CD1c-positive myeloid dendritic cell (primary cell): Measurements from ENCODE around the gene CCDC148.
"Not testable (repeated sequence)": the region's sequence is repeated elsewhere in the genome, so short reads cannot be mapped to it uniquely, and the experiment has no call there.

Experiments used
- DNase-seq: peaks from one replicate; pipeline ENCODE4 v3.0.0-alpha.2; 2016; ENCODE audit errors: extremely low spot score

CCDC148 gene

GRCh38 chr2:158357122-158357521 is 99.4 kb downstream of the CCDC148 start:
- no peak for DNase-seq

DNA sequence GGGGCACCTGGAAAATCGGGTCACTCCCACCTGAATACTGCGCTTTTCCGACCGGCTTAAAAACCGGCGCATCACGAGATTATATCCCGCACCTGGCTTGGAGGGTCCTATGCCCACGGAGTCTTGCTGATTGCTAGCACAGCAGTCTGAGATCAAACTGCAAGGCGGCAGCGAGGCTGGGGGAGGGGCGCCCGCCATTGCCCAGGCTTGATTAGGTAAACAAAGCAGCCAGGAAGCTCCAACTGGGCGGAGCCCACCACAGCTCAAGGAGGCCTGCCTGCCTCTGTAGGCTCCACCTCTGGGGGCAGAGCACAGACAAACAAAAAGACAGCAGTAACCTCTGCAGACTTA is 105.1 kb downstream of the CCDC148 start:
- DNase-seq, result not testable (repeated sequence)

DNA sequence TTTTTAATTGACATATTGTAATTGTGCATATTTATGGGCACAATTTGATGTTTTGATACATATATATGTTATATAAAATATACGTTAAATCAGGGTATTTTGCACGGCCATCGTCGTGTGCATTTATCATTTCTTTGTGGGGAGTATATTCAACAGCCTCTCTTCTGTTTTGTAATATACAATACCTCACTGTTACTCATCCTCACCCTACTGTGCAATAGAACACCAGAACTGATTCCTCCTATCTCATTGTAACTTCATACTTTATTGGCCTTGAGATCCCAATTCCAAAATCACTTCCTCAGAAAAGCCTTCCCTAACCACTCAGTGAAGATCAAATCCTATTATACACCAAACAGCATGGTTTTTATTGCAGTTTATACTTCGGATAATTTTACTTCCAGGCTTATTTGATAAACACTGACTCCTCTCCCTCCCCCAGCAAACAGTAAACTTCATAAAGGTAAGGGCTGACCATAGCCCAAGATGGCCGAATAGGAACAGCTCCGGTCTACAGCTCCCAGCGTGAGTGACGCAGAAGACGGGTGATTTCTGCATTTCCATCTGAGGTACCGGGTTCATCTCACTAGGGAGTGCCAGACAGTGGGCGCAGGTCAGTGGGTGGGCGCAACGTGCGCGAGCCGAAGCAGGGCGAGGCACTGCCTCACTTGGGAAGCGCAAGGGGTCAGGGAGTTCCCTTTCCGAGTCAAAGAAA is 105.6 kb downstream of the CCDC148 start:
- DNase-seq, result not testable (repeated sequence)

GRCh38 chr2:158346032-158346431 is 110.5 kb downstream of the CCDC148 start:
- no peak for DNase-seq

GRCh38 chr2:158339513-158339912 is 117.0 kb downstream of the CCDC148 start:
- no peak for DNase-seq

GRCh38 chr2:158337018-158337417 is 119.5 kb downstream of the CCDC148 start:
- DNase-seq, result no peak

GRCh38 chr2:158331799-158332198 is 124.8 kb downstream of the CCDC148 start:
- not testable (repeated sequence) for DNase-seq

GRCh38 chr2:158325782-158326340 is 130.7 kb downstream of the CCDC148 start:
- no peak for DNase-seq

- DNase-seq, result no peak
Observed at GRCh38 chr2:158325031-158325781, 131.3 kb downstream of the CCDC148 start.

DNA sequence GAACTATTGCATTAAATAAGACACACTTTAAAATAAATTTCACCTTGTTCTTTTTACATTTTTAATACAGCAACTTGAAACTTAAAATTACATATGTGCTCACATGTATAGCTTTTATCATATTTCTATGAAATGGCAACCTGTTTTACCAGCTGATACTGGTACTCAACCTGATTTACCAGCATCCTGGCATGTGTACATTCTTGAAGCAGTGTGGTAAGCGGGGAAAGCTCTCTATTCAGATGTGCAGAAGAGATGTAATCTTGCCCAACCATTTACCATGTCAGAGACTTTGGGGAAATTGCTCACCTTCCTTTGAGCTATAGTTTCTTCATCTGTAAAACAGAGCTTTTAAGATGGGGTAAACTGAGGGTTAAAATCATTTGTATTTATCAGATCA is 133.2 kb downstream of the CCDC148 start:
- DNase-seq, result no peak

DNA sequence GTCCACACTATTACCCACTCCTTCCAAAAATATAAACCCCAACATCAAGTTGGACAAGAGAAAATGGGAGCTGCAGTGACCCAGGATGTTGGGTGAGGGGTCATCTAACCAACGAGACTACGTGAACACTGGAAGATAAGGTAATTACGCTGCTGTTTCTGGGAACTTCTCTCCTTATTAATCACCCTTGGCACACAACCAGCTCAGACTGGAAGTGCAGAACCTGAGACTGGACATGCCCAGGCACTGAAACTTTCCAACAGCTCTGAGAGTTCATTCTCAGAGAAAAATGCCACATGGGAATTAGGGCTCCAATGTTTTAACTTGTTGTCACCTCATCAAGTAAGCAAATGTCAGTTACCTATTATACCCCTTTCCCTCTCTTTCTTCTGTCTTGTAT is 135.3 kb downstream of the CCDC148 start:
- DNase-seq, result no peak

GRCh38 chr2:158319269-158319668 is 137.3 kb downstream of the CCDC148 start:
- peak; percentile 72 for DNase-seq

GRCh38 chr2:158317642-158318041 is 138.9 kb downstream of the CCDC148 start:
- DNase-seq, result no peak

DNA sequence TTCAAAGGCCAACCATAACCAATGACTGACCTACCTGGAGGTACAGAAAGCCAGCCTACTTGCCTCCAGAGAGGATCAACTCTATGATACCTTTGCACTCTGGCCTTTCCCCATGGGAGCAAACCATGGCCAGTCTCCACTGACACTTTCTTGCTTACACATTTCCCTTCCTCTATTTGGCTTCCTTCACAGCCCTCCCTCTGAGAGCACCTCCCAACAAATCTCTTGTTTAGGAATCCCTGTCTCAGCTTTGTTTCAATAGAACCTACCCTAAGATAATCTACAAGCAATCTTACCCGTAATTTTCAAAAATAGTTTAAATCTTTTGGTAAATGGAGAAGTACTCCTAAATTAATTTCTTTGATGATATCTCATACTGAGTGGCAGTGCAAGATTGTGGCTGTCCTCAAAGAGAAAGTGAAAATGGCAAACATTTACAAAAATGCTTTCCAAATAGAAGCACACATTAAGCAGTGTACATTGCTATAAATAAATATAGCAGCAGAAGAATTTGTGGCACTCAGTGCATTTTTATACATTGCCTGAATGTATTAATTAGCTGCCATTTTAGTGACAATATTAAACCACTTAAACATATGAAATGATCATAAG is 140.6 kb downstream of the CCDC148 start:
- DNase-seq, result no peak

- no peak for DNase-seq
Observed at GRCh38 chr2:158315000-158315399, 141.6 kb downstream of the CCDC148 start.

DNA sequence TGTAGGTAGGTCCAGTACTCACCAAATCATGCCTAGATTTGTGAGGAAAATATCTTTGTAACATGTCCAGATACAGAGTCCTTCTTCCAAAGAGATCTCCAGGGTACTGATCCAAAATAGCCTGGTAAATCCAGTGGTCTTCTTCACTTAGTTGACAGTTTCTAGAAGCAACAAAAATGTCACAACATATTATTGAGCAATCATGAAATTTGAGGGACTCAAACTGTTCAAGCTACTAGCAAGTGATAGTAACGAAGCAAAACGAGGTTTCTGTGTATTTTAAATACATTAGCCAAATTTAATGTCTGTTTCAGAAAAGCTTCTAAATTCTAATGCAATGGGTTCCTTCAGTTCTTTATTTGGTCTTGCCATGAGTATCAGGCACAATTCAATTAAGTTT is 142.8 kb downstream of the CCDC148 start:
- no peak for DNase-seq

- DNase-seq, result peak; percentile 63
Observed at GRCh38 chr2:158312981-158313380, 143.6 kb downstream of the CCDC148 start.

- DNase-seq, result not testable (repeated sequence)
Observed at GRCh38 chr2:158310407-158310806, 146.1 kb downstream of the CCDC148 start.

GRCh38 chr2:158305501-158305900 is 151.1 kb downstream of the CCDC148 start:
- DNase-seq, result no peak

DNA sequence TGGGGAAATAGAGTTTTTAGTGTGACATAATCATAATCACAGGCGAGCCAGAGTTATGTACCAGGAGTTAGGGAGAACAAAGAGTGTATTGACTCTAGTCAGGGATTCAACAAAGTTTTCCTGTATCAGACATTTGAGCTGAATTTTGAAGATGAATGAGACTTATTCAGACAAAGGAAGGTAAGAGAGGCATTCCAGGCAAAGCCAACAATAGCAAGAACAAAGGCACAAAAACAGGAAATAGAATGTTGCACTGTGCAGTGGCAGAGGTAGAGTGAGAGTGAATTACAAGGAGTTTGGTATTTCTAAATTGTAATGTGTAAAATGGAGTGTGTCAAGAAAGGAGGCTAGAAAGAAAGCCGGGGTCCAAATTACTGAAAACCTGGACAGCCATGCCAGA is 156.2 kb downstream of the CCDC148 start:
- DNase-seq, result no peak

GRCh38 chr2:158297606-158298005 is 158.9 kb downstream of the CCDC148 start:
- DNase-seq, result peak; percentile 44

DNA sequence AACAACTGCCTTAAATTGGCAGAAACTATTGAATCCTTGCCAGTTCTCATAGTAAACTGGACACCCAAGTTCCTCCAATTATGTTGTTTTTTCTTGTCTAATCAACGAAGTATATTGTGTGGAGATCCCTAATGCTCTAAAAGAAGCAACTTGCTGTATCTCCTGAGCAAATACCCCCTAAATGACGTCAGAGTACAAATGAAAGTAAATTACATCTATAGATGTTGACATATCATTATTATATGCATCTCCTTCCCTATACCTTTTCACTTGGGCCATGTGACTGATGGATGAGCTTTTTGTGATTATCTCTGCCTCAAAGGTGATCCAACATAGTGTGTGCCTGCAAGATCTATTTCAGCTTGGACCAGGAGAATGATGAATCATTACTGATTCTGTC is 159.4 kb downstream of the CCDC148 start:
- no peak for DNase-seq

- no peak for DNase-seq
Observed at GRCh38 chr2:158293722-158294121, 162.8 kb downstream of the CCDC148 start.
